A673 (cell line): ENCODE results near the gene CD53.

Source experiments
- CTCF ChIP-seq: fragments of 300-800, 200-600 bp; sonication (generic); conservative IDR thresholded peaks from 2 replicates; pipeline ENCODE4 v1.5.1; 2017; ENCODE audit warnings: low read depth, mild to moderate bottlenecking, antibody characterized with exemption, low read length, moderate library complexity, mixed read lengths
- EZH2 ChIP-seq: fragments of 200-600 bp; sonication (generic); IDR thresholded peaks from 2 replicates; pipeline ENCODE4 v1.6.1; 2017; ENCODE audit warnings: borderline replicate concordance, low read depth, mild to moderate bottlenecking, mixed read lengths, antibody characterized with exemption, low read length; ENCODE audit not compliant: poor library complexity, severe bottlenecking

- TF ChIP-seq CTCF (no peak), EZH2 (no peak)
Measured at GRCh38 chr1:110945626-110946025, 72.7 kb downstream of the CD53 start.
